Peyer's patch (tissue), 4 donors: Measurements from ENCODE around the gene AMOT. TPM values are rescaled to one million over a fixed set of nuclear protein-coding genes. Genes with fewer than 3 reads are reported as not detected.

Experiments
- DNase-seq, 3 donors: peaks; one replicate each; pipeline ENCODE4 v3.0.0-alpha.2; 2017 to 2019
- H3K27ac ChIP-seq, 4 donors: fragments of 200-600 bp; sonication (generic); one replicate each; pipeline ENCODE4 v1.5.1; 2016 to 2019
- H3K27me3 ChIP-seq, 2 donors: fragments of 200-600 bp; sonication (generic); one replicate each; pipeline ENCODE4 v1.5.1; 2019
- H3K36me3 ChIP-seq, 3 donors: fragments of 200-600 bp; sonication (generic); one replicate each; pipeline ENCODE4 v1.5.1; 2016 to 2019
- H3K4me1 ChIP-seq, 4 donors: fragments of 200-600 bp; sonication (generic); one replicate each; pipeline ENCODE4 v1.5.1; 2016 to 2019
- H3K4me3 ChIP-seq, 4 donors: fragments of 200-600 bp; sonication (generic); 1 replicate in 3 of 4; 2 replicates in 1 of 4; pipeline ENCODE4 v1.5.1; 2016 to 2019; ENCODE audit warnings: mild to moderate bottlenecking in 1 of 4
- H3K9me3 ChIP-seq, 4 donors: fragments of 200-600 bp; sonication (generic); one replicate each; pipeline ENCODE4 v1.5.1; 2016 to 2019; ENCODE audit warnings: mild to moderate bottlenecking in 1 of 4
- POLR2A ChIP-seq, 2 donors: fragments of 450-650 bp; IDR thresholded peaks; one replicate each; pipeline ENCODE4 v1.5.1; 2017; ENCODE audit warnings: antibody characterized with exemption in 2 of 2, mild to moderate bottlenecking in 2 of 2, moderate library complexity in 2 of 2
- total RNA-seq, 4 donors: library from RNA; depleted of rRNA; stranded (reverse); fragments of >200 nt; gene quantifications; one replicate each; pipeline ENCODE4 v1.1.0, GENCODE V29; 2016
- TF ChIP-seq, protein P1 (sequence below), 6 experiments: fragments of 450-650 bp in 4 of 6; fragments of 200-600 bp in 2 of 6; sonication (generic) in 1 of 6; IDR thresholded peaks; one replicate each; pipeline ENCODE4 v1.5.1; 2017 to 2019; ENCODE audit warnings: antibody characterized with exemption in 6 of 6, mild to moderate bottlenecking in 3 of 6, moderate library complexity in 1 of 6

Gene AMOT
- total RNA-seq, 4 donors from 2014 or later = 8.3 to 43.8 (median 18.0) TPM

DNA sequence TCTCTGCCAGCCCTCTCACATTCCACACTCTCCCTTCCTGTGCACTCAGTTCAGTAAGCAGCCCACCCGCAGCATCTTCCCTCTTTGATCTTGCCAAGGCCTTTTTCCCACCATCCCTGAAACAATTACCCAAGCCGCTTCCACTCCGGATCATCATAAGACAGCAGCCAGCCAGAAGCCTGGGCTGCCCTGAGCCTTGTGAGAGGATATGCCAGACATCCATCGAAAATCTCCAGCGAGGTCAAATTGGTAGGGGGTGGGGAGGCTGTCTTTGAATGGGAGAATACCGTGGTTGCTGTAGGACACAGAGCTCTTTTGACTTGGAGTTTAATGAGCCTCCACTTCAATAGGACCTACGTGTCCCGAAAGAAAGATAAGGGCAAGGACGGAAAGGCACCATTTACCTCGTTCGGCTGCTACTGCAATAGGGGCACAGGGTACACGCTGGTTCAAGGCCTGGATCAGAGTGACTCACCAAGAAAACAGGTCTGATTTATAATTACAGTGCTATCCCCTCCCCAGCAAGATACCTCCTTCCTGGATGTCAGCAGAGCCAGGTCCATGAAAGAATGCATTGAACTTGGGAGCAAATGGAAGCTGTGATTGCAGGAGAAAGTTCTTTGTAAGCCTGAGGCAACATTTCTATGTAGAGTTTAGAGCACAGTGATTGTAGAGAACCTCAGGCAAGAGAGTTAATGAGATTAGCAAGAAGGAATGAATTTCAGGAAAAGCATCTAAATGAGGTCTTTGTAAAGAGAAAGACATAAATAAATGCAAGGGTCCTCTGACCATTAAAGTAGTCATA lies 39.5 kb downstream of the AMOT start:
- Histone ChIP-seq H3K27me3 (no peaks in the 10 kb centered on the region), H3K36me3 (no peaks in the 10 kb centered on the region), H3K27ac (no peak overlapping the region), H3K4me1 (no peaks in the 10 kb centered on the region), H3K9me3 (no peaks in the 10 kb centered on the region), H3K4me3 (no peak overlapping the region)
- DNase-seq = no peak
- TF ChIP-seq POLR2A (IDR thresholded peaks at IDR 0.05) = no peak
- TF ChIP-seq, protein P1, sequence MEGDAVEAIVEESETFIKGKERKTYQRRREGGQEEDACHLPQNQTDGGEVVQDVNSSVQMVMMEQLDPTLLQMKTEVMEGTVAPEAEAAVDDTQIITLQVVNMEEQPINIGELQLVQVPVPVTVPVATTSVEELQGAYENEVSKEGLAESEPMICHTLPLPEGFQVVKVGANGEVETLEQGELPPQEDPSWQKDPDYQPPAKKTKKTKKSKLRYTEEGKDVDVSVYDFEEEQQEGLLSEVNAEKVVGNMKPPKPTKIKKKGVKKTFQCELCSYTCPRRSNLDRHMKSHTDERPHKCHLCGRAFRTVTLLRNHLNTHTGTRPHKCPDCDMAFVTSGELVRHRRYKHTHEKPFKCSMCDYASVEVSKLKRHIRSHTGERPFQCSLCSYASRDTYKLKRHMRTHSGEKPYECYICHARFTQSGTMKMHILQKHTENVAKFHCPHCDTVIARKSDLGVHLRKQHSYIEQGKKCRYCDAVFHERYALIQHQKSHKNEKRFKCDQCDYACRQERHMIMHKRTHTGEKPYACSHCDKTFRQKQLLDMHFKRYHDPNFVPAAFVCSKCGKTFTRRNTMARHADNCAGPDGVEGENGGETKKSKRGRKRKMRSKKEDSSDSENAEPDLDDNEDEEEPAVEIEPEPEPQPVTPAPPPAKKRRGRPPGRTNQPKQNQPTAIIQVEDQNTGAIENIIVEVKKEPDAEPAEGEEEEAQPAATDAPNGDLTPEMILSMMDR (IDR thresholded peaks at IDR 0.05) = no peak

DNA sequence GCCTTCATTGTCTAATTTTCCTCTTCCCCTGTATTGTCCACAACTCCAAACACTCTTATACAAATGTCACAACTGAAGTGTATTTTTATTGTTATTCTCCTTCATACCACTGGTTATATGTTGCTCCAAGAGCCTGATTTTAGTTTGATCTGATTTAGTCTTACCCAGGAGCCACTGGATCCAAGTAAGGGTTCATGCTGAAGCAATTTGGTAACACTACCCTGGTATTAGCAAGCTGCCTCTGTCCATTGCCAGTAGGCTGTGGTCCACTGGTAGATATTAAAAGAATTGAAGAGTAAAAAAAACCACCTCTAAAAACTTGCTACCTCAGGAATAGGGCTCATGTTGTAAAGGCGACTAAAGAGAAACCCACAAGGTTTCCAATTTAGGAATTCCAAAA lies 41.2 kb downstream of the AMOT start:
- no peaks in the 10 kb centered on the region for H3K36me3 ChIP-seq
- DNase-seq = no peak
- H3K27me3 ChIP-seq = no peaks in the 10 kb centered on the region
- no peaks in the 10 kb centered on the region for H3K4me1 ChIP-seq
- H3K27ac ChIP-seq = no peak overlapping the region
- TF ChIP-seq POLR2A (IDR thresholded peaks at IDR 0.05) = no peak
- TF ChIP-seq, protein P1 (IDR thresholded peaks at IDR 0.05) = no peak
- no peaks in the 10 kb centered on the region for H3K9me3 ChIP-seq
- no peak overlapping the region for H3K4me3 ChIP-seq

DNA sequence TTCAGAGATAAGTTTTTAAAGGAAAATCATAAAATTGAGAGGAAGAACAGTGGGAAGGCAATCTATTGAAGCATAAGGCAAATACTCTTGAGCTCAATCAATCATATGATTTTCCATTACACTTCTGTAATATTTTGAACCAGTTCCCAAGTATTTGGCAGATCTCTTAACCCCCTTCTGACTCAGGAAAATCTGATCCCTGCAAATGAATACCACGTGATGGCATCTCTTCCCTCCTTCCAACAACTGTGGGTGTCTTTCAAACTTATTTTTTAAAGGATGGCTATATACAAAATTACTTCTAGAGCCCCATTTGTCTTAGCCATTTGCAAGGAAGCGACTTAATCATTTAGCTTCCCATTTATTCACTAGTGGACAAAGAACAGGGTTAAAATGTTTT lies 41.9 kb downstream of the AMOT start:
- TF ChIP-seq POLR2A (IDR thresholded peaks at IDR 0.05) = no peak
- TF ChIP-seq, protein P1 (IDR thresholded peaks at IDR 0.05) = no peak
- Histone ChIP-seq H3K27ac (no peak overlapping the region), H3K27me3 (no peaks in the 10 kb centered on the region), H3K9me3 (no peaks in the 10 kb centered on the region), H3K4me1 (no peaks in the 10 kb centered on the region), H3K36me3 (no peaks in the 10 kb centered on the region), H3K4me3 (no peak overlapping the region)
- no peak for DNase-seq

DNA sequence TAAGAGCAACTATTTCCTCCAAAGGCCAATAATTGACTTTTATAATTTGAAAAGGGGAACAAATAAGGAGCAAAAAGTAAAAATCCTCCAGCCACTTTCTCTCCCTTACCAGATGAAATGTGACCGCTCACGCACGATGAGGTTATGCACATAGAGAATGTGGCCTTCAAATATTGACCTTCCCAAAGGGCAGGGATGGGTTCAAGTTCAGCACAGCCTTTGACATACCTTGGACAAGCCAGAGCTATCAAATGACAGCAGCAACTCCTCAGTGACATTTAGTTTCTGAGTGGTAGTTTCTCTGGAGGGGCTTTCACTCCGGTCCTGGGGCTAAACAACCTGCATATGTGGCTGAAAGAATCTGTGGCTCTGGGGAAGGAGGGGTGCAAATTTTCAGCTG lies 50.7 kb downstream of the AMOT start:
- Histone ChIP-seq H3K9me3 (no peaks in the 10 kb centered on the region), H3K27ac (no peak overlapping the region), H3K4me1 (no peaks in the 10 kb centered on the region), H3K4me3 (no peak overlapping the region), H3K36me3 (no peaks in the 10 kb centered on the region), H3K27me3 (no peaks in the 10 kb centered on the region)
- TF ChIP-seq, protein P1 (IDR thresholded peaks at IDR 0.05) = no peak
- no peak for TF ChIP-seq POLR2A (IDR thresholded peaks at IDR 0.05)
- no peak for DNase-seq

DNA sequence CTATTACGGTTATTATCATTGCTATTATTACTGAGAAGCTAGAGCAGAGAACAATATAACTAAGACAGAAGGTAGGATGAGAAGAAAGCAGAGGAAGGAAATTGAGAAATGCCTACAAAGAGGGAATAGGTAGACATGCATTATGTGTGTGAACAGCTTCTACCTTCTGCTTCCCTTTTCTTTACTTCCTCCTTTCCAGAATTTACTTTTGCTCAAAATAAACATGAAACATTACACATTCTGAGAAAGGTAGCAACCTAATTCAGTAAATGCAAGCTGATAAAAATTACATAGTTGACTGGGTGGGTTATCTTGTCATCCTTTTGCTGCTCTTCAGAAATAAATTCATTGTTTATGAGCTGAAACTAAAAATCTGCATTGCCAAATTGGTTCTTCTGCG lies 54.6 kb downstream of the AMOT start:
- Histone ChIP-seq H3K4me1 (no peaks in the 10 kb centered on the region), H3K4me3 (no peak overlapping the region), H3K27ac (no peak overlapping the region), H3K27me3 (no peaks in the 10 kb centered on the region), H3K36me3 (no peaks in the 10 kb centered on the region), H3K9me3 (no peaks in the 10 kb centered on the region)
- no peak for DNase-seq
- no peak for TF ChIP-seq POLR2A (IDR thresholded peaks at IDR 0.05)
- TF ChIP-seq, protein P1 (IDR thresholded peaks at IDR 0.05) = no peak
